A549 treated with dexamethasone at 1 μM for 4 hours (cell line): Measurements from ENCODE around the gene NEUROG1. TPM values are rescaled to one million over a fixed set of nuclear protein-coding genes. Genes with fewer than 3 reads are reported as not detected.

Experiments used
- total RNA-seq: library from RNA; stranded (reverse); fragments of 200-300 nt; extraction: Qiagen RNA extraction; gene quantifications from 5 replicates; pipeline ENCODE4 v1.2.3, GENCODE V29; 2022

NEUROG1 gene
- total RNA-seq: not detected in 5 replicates

GRCh38 chr5:135535820-135536801 lies at the start of gene NEUROG1:
NEUROG1 (minus strand) TSS chr5:135535964; CDS start chr5:135535690, 274 bp downstream.

DNA sequence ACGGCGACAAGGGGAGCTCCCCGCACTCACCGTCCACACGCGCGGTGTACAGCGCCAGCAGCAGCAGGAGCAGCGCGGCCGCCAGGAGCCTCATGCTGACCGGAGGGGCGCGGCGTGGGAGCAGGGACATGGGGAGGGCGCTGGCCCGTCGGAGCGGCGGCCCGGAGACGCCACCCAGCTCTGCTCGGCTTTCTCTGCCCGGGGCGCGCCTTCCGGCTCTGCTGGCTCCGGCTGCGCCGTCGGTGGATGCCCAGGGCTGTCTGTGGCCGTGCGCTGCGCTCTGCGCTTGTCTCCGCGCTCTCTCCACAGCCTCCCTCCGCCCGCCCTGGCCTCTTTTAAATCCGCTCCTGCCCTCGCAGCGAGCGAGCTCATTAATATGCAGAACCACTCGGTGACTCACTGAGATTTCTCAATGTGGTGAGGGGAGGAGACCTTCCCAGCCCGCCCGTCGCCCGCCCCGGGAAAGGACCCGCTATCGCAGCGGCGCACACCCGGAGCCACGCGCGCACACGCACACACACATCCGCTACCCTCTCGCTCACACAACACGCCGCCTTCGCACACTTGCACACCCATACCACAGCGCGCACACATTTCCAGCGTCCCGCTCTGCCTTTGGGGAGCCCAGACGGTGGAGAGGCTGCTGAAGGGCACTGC lies 43.0 kb upstream of the NEUROG1 start, which contains the start of gene CXCL14:
Gene CXCL14 (minus strand): TSS at position 307 of the 657 bp plus-strand sequence. CDS start 213 bp downstream, at position 94.

Other genes starting within 250 kb of the NEUROG1 start
- gene MACROH2A1, start 136.7 kb downstream of the NEUROG1 start, total RNA-seq: 160 to 205 TPM (median 203 TPM) in 5 replicates
- gene DCANP1, start 88.6 kb downstream of the NEUROG1 start, total RNA-seq: not detected in 5 replicates
- gene TIFAB, start 83.6 kb downstream of the NEUROG1 start, total RNA-seq: not detected in 5 replicates
- 0.18 to 0.37 TPM (median 0.33 TPM) in 5 replicates for gene CXCL14, start 43.0 kb upstream of the NEUROG1 start, total RNA-seq